Right forelimb (tissue), 1 donor: ENCODE data around the gene ANGPTL8.

Experiments used
- DNase-seq: peaks from one replicate; pipeline ENCODE4 v3.0.0-alpha.2; 2018

Gene ANGPTL8

GRCh38 chr19:11204076-11204602 is 35.3 kb upstream of the ANGPTL8 start:
- no peak for DNase-seq

- DNase-seq: no peak
These were observed 34.5 kb upstream of the ANGPTL8 start for GRCh38 chr19:11204943-11205349.

GRCh38 chr19:11205939-11206570 is 33.4 kb upstream of the ANGPTL8 start:
- no peak for DNase-seq

- DNase-seq: no peak
These were observed 30.6 kb upstream of the ANGPTL8 start for GRCh38 chr19:11208561-11209471.

- DNase-seq: no peak
These were observed 29.4 kb upstream of the ANGPTL8 start for GRCh38 chr19:11209839-11210655.

- no peak for DNase-seq
These were observed 28.8 kb upstream of the ANGPTL8 start for GRCh38 chr19:11210656-11210928.

- no peak for DNase-seq
These were observed 25.0 kb upstream of the ANGPTL8 start for GRCh38 chr19:11214387-11214786.

- DNase-seq: no peak
These were observed 18.3 kb upstream of the ANGPTL8 start for GRCh38 chr19:11221082-11221598.

GRCh38 chr19:11223200-11223599 is 16.2 kb upstream of the ANGPTL8 start:
- DNase-seq: no peak

GRCh38 chr19:11224429-11224828 is 15.0 kb upstream of the ANGPTL8 start:
- no peak for DNase-seq

- no peak for DNase-seq
These were observed 14.2 kb upstream of the ANGPTL8 start for GRCh38 chr19:11225172-11225571.

GRCh38 chr19:11225815-11226214 is 13.6 kb upstream of the ANGPTL8 start:
- DNase-seq: no peak

GRCh38 chr19:11226716-11227166 is 12.7 kb upstream of the ANGPTL8 start:
- no peak for DNase-seq

- DNase-seq: no peak
These were observed 12.1 kb upstream of the ANGPTL8 start for GRCh38 chr19:11227195-11227886.

GRCh38 chr19:11230621-11231386 is 8.6 kb upstream of the ANGPTL8 start:
- DNase-seq: no peak

GRCh38 chr19:11232555-11232954 is 6.9 kb upstream of the ANGPTL8 start:
- no peak for DNase-seq

- no peak for DNase-seq
These were observed 6.3 kb upstream of the ANGPTL8 start for GRCh38 chr19:11233073-11233472.

GRCh38 chr19:11234486-11235075 is 4.8 kb upstream of the ANGPTL8 start:
- no peak for DNase-seq

GRCh38 chr19:11236324-11237301 is 2.8 kb upstream of the ANGPTL8 start:
- no peak for DNase-seq

- no peak for DNase-seq
These were observed 2.1 kb upstream of the ANGPTL8 start for GRCh38 chr19:11237321-11237720.
